ENCODE results near the gene DCDC2C.

DCDC2C gene

GRCh38 chr2:3739313-3739712, 35.9 kb downstream of the DCDC2C start:
- TF ChIP-seq FOXP2 (optimal IDR thresholded peaks at IDR 0.05; ENCODE audit: borderline replicate concordance, extremely low read depth, extremely low read length, insufficient read depth) (no peak), POLR2AphosphoS5 (IDR thresholded peaks at IDR 0.05; ENCODE audit: low read depth, low read length) (no peak), TAF1 (IDR thresholded peaks at IDR 0.05; ENCODE audit: borderline replicate concordance, insufficient read depth, low read length) (no peak), SIN3A (IDR thresholded peaks at IDR 0.05; ENCODE audit: borderline replicate concordance, insufficient read depth, low read length) (no peak)
- TF ChIP-seq, protein P1, sequence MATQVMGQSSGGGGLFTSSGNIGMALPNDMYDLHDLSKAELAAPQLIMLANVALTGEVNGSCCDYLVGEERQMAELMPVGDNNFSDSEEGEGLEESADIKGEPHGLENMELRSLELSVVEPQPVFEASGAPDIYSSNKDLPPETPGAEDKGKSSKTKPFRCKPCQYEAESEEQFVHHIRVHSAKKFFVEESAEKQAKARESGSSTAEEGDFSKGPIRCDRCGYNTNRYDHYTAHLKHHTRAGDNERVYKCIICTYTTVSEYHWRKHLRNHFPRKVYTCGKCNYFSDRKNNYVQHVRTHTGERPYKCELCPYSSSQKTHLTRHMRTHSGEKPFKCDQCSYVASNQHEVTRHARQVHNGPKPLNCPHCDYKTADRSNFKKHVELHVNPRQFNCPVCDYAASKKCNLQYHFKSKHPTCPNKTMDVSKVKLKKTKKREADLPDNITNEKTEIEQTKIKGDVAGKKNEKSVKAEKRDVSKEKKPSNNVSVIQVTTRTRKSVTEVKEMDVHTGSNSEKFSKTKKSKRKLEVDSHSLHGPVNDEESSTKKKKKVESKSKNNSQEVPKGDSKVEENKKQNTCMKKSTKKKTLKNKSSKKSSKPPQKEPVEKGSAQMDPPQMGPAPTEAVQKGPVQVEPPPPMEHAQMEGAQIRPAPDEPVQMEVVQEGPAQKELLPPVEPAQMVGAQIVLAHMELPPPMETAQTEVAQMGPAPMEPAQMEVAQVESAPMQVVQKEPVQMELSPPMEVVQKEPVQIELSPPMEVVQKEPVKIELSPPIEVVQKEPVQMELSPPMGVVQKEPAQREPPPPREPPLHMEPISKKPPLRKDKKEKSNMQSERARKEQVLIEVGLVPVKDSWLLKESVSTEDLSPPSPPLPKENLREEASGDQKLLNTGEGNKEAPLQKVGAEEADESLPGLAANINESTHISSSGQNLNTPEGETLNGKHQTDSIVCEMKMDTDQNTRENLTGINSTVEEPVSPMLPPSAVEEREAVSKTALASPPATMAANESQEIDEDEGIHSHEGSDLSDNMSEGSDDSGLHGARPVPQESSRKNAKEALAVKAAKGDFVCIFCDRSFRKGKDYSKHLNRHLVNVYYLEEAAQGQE (IDR thresholded peaks at IDR 0.05; ENCODE audit: insufficient read depth in 1 of 2, low read depth in 2 of 2, low read length in 2 of 2), result no peak

DNA sequence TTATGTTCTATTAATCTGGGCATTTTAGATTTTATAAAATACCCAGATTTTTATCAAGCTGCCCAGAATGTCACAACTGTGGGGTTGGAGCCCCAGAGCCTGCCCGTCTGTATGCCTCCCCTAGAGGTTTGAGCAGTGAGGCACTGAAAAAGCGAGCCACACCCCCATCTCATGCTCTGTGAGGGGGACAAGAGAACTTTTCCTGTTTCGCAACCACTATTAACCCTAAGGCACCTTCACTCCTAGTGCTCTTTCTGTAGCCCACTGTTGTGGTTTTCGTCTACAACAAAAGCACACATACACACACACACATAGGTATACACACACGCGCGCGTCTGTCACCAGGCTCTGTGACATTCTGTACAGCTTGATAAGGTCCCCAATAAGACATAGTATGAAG, 38.0 kb downstream of the DCDC2C start:
- no peak for TF ChIP-seq POLR2AphosphoS5 (IDR thresholded peaks at IDR 0.05; ENCODE audit: low read depth, low read length)
- TF ChIP-seq, protein P1 (IDR thresholded peaks at IDR 0.05; ENCODE audit: insufficient read depth in 1 of 2, low read depth in 2 of 2, low read length in 2 of 2), result no peak
- no peak for TF ChIP-seq TAF1 (IDR thresholded peaks at IDR 0.05; ENCODE audit: borderline replicate concordance, insufficient read depth, low read length)
- TF ChIP-seq SIN3A (IDR thresholded peaks at IDR 0.05; ENCODE audit: borderline replicate concordance, insufficient read depth, low read length), result no peak
- TF ChIP-seq FOXP2 (optimal IDR thresholded peaks at IDR 0.05; ENCODE audit: borderline replicate concordance, extremely low read depth, extremely low read length, insufficient read depth), result no peak

DNA sequence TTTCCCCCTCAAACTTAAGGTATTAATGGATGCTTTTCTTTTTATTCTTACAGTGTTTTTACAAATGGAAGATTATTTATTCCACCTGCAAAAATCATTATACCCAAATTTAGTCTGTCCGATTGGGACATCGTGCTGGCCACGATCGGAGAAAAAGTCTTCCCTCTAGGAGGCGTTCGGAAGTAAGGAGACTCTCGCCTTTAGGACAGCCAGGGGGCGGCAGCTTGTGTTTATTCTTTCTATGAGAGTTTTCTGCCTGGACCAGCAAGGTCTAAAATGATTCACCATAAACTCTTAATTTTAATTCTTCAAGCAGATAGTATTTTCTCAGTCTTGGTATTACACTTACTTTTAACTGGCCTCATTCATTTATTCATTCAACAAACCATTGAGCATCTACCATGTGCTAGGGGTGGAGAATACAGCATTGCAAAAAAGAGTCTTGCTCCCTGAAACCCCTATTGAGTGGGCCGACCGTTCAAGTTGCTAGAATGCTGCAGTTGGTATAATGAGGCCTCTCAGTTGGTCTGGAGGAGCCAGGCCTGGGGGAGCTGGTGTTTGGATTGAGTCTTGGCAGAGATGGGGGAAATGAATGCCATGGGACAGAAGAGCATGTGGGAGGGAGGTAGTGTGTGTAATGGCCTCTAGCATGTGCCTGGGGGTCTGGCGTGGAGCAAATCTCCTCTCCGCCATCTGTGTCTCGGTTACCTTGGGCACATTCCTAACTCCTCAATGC, 38.7 kb downstream of the DCDC2C start:
- TF ChIP-seq POLR2AphosphoS5 (IDR thresholded peaks at IDR 0.05; ENCODE audit: low read depth, low read length) (no peak), FOXP2 (optimal IDR thresholded peaks at IDR 0.05; ENCODE audit: borderline replicate concordance, extremely low read depth, extremely low read length, insufficient read depth) (no peak), SIN3A (IDR thresholded peaks at IDR 0.05; ENCODE audit: borderline replicate concordance, insufficient read depth, low read length) (no peak), TAF1 (IDR thresholded peaks at IDR 0.05; ENCODE audit: borderline replicate concordance, insufficient read depth, low read length) (no peak)
- TF ChIP-seq, protein P1 (IDR thresholded peaks at IDR 0.05; ENCODE audit: insufficient read depth in 1 of 2, low read depth in 2 of 2, low read length in 2 of 2), result no peak

- TF ChIP-seq POLR2AphosphoS5 (IDR thresholded peaks at IDR 0.05; ENCODE audit: low read depth, low read length) (no peak), SIN3A (IDR thresholded peaks at IDR 0.05; ENCODE audit: borderline replicate concordance, insufficient read depth, low read length) (no peak), FOXP2 (optimal IDR thresholded peaks at IDR 0.05; ENCODE audit: borderline replicate concordance, extremely low read depth, extremely low read length, insufficient read depth) (no peak), TAF1 (IDR thresholded peaks at IDR 0.05; ENCODE audit: borderline replicate concordance, insufficient read depth, low read length) (no peak)
- TF ChIP-seq, protein P1 (IDR thresholded peaks at IDR 0.05; ENCODE audit: insufficient read depth in 1 of 2, low read depth in 2 of 2, low read length in 2 of 2), result no peak
These were observed 39.6 kb downstream of the DCDC2C start for GRCh38 chr2:3742743-3743508.

All from PFSK-1 (cell line).